HEK293 (cell line): Measurements from ENCODE around the gene ACTN4.

ENCODE experiments used
- GLIS2 ChIP-seq: fragments of 450-650 bp; formaldehyde crosslinking; IDR thresholded peaks from 2 replicates; pipeline ENCODE4 v1.5.1; 2016; ENCODE audit warnings: missing biosample characterization, missing genetic modification characterization
- ZNF324 ChIP-seq: fragments of 450-650 bp; formaldehyde crosslinking; IDR thresholded peaks from 2 replicates; pipeline ENCODE4 v1.5.1; 2016; ENCODE audit warnings: missing biosample characterization, missing genetic modification characterization
- ZNF701 ChIP-seq: fragments of 450-650 bp; formaldehyde crosslinking; IDR thresholded peaks from 2 replicates; pipeline ENCODE4 v1.5.1; 2016; ENCODE audit warnings: missing biosample characterization, missing genetic modification characterization
- ZSCAN30 ChIP-seq: fragments of 450-650 bp; IDR thresholded peaks from 2 replicates; pipeline ENCODE4 v1.5.1; 2018; ENCODE audit warnings: missing biosample characterization, mild to moderate bottlenecking, missing genetic modification characterization, moderate library complexity
- TF ChIP-seq, protein P1 (sequence below): fragments of 450-650 bp; formaldehyde crosslinking; IDR thresholded peaks from 2 replicates; pipeline ENCODE4 v1.5.1; 2016; ENCODE audit warnings: missing biosample characterization, missing genetic modification characterization
- TF ChIP-seq, protein P2 (sequence below): fragments of 450-650 bp; formaldehyde crosslinking; IDR thresholded peaks from 2 replicates; pipeline ENCODE4 v1.5.1; 2016; ENCODE audit warnings: missing biosample characterization, missing genetic modification characterization, low read depth
- TF ChIP-seq, protein P3 (sequence below): fragments of 450-650 bp; formaldehyde crosslinking; IDR thresholded peaks from 2 replicates; pipeline ENCODE4 v1.5.1; 2016; ENCODE audit warnings: missing biosample characterization, missing genetic modification characterization
- TF ChIP-seq, protein P4 (sequence below): fragments of 450-650 bp; formaldehyde crosslinking; IDR thresholded peaks from 2 replicates; pipeline ENCODE4 v1.5.1; 2016; ENCODE audit warnings: missing biosample characterization, missing genetic modification characterization

DNA sequence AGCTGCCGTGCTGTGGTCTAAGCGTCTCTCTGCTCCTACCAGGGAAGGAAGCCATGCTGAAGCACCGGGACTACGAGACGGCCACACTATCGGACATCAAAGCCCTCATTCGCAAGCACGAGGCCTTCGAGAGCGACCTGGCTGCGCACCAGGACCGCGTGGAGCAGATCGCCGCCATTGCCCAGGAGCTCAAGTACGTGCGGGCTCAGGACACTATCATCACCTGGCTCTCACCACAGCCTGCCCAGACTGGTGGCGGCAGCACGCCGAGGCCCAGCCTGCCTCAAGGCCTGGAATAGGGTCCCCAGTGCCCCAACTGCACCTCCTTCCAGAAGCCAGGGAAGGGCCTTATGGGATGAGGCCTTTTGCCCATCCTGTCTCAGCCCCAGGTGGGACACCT, 74.0 kb downstream of the ACTN4 start:
- TF ChIP-seq, protein P1, sequence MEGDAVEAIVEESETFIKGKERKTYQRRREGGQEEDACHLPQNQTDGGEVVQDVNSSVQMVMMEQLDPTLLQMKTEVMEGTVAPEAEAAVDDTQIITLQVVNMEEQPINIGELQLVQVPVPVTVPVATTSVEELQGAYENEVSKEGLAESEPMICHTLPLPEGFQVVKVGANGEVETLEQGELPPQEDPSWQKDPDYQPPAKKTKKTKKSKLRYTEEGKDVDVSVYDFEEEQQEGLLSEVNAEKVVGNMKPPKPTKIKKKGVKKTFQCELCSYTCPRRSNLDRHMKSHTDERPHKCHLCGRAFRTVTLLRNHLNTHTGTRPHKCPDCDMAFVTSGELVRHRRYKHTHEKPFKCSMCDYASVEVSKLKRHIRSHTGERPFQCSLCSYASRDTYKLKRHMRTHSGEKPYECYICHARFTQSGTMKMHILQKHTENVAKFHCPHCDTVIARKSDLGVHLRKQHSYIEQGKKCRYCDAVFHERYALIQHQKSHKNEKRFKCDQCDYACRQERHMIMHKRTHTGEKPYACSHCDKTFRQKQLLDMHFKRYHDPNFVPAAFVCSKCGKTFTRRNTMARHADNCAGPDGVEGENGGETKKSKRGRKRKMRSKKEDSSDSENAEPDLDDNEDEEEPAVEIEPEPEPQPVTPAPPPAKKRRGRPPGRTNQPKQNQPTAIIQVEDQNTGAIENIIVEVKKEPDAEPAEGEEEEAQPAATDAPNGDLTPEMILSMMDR, result no peak
- TF ChIP-seq ZNF324 (tag by site-specific recombination) (no peak), ZNF701 (no peak), ZSCAN30 (tag by site-specific recombination) (no peak), GLIS2 (tag by site-specific recombination) (no peak)
- TF ChIP-seq, protein P2, sequence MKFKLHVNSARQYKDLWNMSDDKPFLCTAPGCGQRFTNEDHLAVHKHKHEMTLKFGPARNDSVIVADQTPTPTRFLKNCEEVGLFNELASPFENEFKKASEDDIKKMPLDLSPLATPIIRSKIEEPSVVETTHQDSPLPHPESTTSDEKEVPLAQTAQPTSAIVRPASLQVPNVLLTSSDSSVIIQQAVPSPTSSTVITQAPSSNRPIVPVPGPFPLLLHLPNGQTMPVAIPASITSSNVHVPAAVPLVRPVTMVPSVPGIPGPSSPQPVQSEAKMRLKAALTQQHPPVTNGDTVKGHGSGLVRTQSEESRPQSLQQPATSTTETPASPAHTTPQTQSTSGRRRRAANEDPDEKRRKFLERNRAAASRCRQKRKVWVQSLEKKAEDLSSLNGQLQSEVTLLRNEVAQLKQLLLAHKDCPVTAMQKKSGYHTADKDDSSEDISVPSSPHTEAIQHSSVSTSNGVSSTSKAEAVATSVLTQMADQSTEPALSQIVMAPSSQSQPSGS (tag by site-specific recombination), result no peak
- TF ChIP-seq, protein P3, sequence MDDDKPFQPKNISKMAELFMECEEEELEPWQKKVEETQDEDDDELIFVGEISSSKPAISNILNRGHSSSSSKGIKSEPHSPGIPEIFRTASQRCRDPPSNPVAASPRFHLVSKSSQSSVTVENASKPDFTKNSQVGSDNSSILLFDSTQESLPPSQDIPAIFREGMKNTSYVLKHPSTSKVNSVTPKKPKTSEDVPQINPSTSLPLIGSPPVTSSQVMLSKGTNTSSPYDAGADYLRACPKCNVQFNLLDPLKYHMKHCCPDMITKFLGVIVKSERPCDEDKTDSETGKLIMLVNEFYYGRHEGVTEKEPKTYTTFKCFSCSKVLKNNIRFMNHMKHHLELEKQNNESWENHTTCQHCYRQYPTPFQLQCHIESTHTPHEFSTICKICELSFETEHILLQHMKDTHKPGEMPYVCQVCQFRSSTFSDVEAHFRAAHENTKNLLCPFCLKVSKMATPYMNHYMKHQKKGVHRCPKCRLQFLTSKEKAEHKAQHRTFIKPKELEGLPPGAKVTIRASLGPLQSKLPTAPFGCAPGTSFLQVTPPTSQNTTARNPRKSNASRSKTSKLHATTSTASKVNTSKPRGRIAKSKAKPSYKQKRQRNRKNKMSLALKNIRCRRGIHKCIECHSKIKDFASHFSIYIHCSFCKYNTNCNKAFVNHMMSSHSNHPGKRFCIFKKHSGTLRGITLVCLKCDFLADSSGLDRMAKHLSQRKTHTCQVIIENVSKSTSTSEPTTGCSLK (tag by site-specific recombination), result no peak
- TF ChIP-seq, protein P4, sequence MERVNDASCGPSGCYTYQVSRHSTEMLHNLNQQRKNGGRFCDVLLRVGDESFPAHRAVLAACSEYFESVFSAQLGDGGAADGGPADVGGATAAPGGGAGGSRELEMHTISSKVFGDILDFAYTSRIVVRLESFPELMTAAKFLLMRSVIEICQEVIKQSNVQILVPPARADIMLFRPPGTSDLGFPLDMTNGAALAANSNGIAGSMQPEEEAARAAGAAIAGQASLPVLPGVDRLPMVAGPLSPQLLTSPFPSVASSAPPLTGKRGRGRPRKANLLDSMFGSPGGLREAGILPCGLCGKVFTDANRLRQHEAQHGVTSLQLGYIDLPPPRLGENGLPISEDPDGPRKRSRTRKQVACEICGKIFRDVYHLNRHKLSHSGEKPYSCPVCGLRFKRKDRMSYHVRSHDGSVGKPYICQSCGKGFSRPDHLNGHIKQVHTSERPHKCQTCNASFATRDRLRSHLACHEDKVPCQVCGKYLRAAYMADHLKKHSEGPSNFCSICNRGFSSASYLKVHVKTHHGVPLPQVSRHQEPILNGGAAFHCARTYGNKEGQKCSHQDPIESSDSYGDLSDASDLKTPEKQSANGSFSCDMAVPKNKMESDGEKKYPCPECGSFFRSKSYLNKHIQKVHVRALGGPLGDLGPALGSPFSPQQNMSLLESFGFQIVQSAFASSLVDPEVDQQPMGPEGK (tag by site-specific recombination), result no peak
